HepG2 (cell line): ENCODE data around the gene POU1F1. TPM values are rescaled to one million over a fixed set of nuclear protein-coding genes. Genes with fewer than 3 reads are reported as not detected.

Experiments used
- ATAC-seq: fragments of 200-7000 bp; cut with Tn5 transposase; 3 replicates; pipeline ENCODE4 v1.9.1; 2020; ENCODE audit warnings: mild to moderate bottlenecking, moderate library complexity
- BruUV-seq: library from RNA; stranded (reverse); fragments of 400-500 nt; replicated peaks from 2 replicates; lab custom pipeline; 2021; lab: Mats Ljungman, UMichigan
- CTCF ChIA-PET: fragments of 300-600 bp; formaldehyde crosslinking; extraction: SDS; loops from one replicate; lab custom pipeline; 2021; ENCODE audit warnings: low total read pairs, inconsistent platforms, low intra/inter-chr PET ratio; lab: Yijun Ruan, JAX
- POLR2A ChIA-PET: fragments of 350-600 bp; sonication (Branson Sonifier 250); formaldehyde crosslinking; loops from one replicate; lab custom pipeline; 2020; ENCODE audit warnings: antibody characterized with exemption, inconsistent platforms; lab: Yijun Ruan, JAX
- DNase-seq: peaks from one replicate; pipeline ENCODE4 v3.0.0-alpha.2; 2015; ENCODE audit warnings: low spot score
- FAIRE-seq: peaks from 3 replicates; lab custom pipeline; 2011; peaks lifted over from hg19 to GRCh38; lab: Jason Lieb, UNC
- H2AFZ ChIP-seq: one replicate; pipeline ENCODE4 v1.6.1; 2011; ENCODE audit warnings: low read length, inconsistent platforms
- H3K27ac ChIP-seq: fragments of 300-600 bp; 3 replicates; pipeline ENCODE4 v1.8.0; 2011; ENCODE audit warnings: mixed run types, mild to moderate bottlenecking, mixed read lengths, low read length, inconsistent platforms; ENCODE audit not compliant: insufficient read depth; ENCODE audit errors: extremely low read length
- H3K27me3 ChIP-seq, 2 experiments: fragments of 200-600 bp in 1 of 2; 2 replicates in 1 of 2; 3 replicates in 1 of 2; pipeline versions ENCODE4 v1.6.0 to v1.8.0; 2011; ENCODE audit warnings: low read length in 2 of 2, mild to moderate bottlenecking in 2 of 2, moderate library complexity in 2 of 2, inconsistent platforms in 1 of 2; ENCODE audit not compliant: insufficient read depth in 2 of 2, control insufficient read depth in 1 of 2
- H3K36me3 ChIP-seq, 2 experiments: fragments of 200-600 bp in 1 of 2; replicated peaks in 1 of 2; 2 replicates in 1 of 2; 3 replicates in 1 of 2; pipeline versions ENCODE4 v1.5.1 to v1.8.0; 2011; ENCODE audit warnings: low read length in 2 of 2, inconsistent platforms in 1 of 2; ENCODE audit not compliant: insufficient read depth in 2 of 2, control insufficient read depth in 1 of 2
- H3K4me1 ChIP-seq: 2 replicates; pipeline ENCODE4 v1.5.1; 2012; ENCODE audit warnings: low read length, inconsistent platforms; ENCODE audit not compliant: insufficient read depth
- H3K4me2 ChIP-seq: 2 replicates; pipeline ENCODE4 v1.6.0; 2011; ENCODE audit warnings: low read depth, low read length, inconsistent platforms
- H3K4me3 ChIP-seq, 3 experiments: fragments of 200-600 bp in 1 of 3; sonication (generic), shearing (Covaris generic) in 1 of 3; replicated peaks in 1 of 3; 2 replicates each; pipeline ENCODE4 v1.5.1; 2011 to 2016; ENCODE audit warnings: low read length in 3 of 3, inconsistent platforms in 2 of 3, low read depth in 2 of 3, mild to moderate bottlenecking in 2 of 3, control low read depth in 1 of 3, mixed read lengths in 1 of 3; ENCODE audit not compliant: insufficient read depth in 1 of 3
- H3K79me2 ChIP-seq: one replicate; pipeline ENCODE4 v1.6.1; 2011; ENCODE audit warnings: low read length, inconsistent platforms; ENCODE audit not compliant: insufficient read depth
- H3K9ac ChIP-seq: 2 replicates; pipeline ENCODE4 v1.6.0; 2011; ENCODE audit warnings: mild to moderate bottlenecking, low read depth, low read length, inconsistent platforms; ENCODE audit not compliant: insufficient read depth
- H3K9me3 ChIP-seq: 2 replicates; pipeline ENCODE4 v1.5.1; 2012; ENCODE audit warnings: mild to moderate bottlenecking, low read length
- H4K20me1 ChIP-seq: 2 replicates; pipeline ENCODE4 v1.6.0; 2011; ENCODE audit warnings: inconsistent platforms, mild to moderate bottlenecking, low read length, moderate library complexity; ENCODE audit not compliant: insufficient read depth
- CHCHD3 ChIP-seq: sonication (generic); formaldehyde crosslinking; IDR thresholded peaks from 2 replicates; pipeline ENCODE4 v1.8.0; 2022; ENCODE audit warnings: mild to moderate bottlenecking, missing genetic modification reagents, moderate library complexity
- GTF2F1 ChIP-seq: fragments of 150-350 bp; IDR thresholded peaks from 2 replicates; pipeline ENCODE4 v1.6.1; 2014; ENCODE audit warnings: low read length
- HOXA3 ChIP-seq: sonication (generic); formaldehyde crosslinking; IDR thresholded peaks from 2 replicates; pipeline ENCODE4 v1.5.0; 2020; ENCODE audit warnings: missing genetic modification reagents
- NFE2 ChIP-seq: sonication (generic); formaldehyde crosslinking; IDR thresholded peaks from 2 replicates; pipeline ENCODE4 v1.4.0; 2020; ENCODE audit warnings: missing genetic modification reagents
- PHB2 ChIP-seq: fragments of 450-650 bp; IDR thresholded peaks from 2 replicates; pipeline ENCODE4 v1.6.1; 2018; ENCODE audit not compliant: partially characterized antibody
- ZMAT3 ChIP-seq: sonication (generic); formaldehyde crosslinking; conservative IDR thresholded peaks from 2 replicates; pipeline ENCODE4 v1.7.0; 2021; ENCODE audit warnings: missing genetic modification reagents
- ZNF546 ChIP-seq: sonication (generic); formaldehyde crosslinking; conservative IDR thresholded peaks from 2 replicates; pipeline ENCODE4 v1.8.1; 2023; ENCODE audit warnings: mild to moderate bottlenecking, missing genetic modification reagents
- WGBS: methylation state at CpG from one replicate; pipeline ENCODE4 v1.1.6; 2017; ENCODE audit warnings: low lambda C conversion rate; 5-methylcytosine and 5-hydroxymethylcytosine counted together
- in situ Hi-C: cut with HindIII; loops from 2 replicates; pipeline ENCODE4 v1.10.0; 2017; ENCODE audit warnings: low pct_unique_long_range_greater_than_20kb; ENCODE audit not compliant: extremely low pct_ligation_motif_present
- intact Hi-C: fragments of 100-400 bp; cut with micrococcal nuclease; formaldehyde crosslinking; loops from one replicate; pipeline ENCODE4 v1.10.0; 2022; ENCODE audit not compliant: unreplicated experiment
- polyA plus RNA-seq, 8 experiments: library from polyadenylated mRNA; depleted of rRNA in 3 of 8; stranded (reverse) in 7 of 8; unstranded in 1 of 8; fragments of >200 nt; fragmentation: Illumina TruSeq in 4 of 8; extraction: Trizol in 4 of 8; gene quantifications; 2 replicates each; pipeline versions ENCODE4 v1.2.1 to v1.2.3, GENCODE V29; 2011 to 2016; ENCODE audit warnings: low read depth in 4 of 8, missing spikeins in 1 of 8, mixed read lengths in 1 of 8; ENCODE audit not compliant: insufficient read depth in 1 of 8
- total RNA-seq, 5 experiments: library from RNA; depleted of rRNA; stranded (reverse); fragments of >200 nt; fragmentation: Illumina TruSeq; extraction: Trizol; gene quantifications; 2 replicates each; pipeline ENCODE4 v1.2.3, GENCODE V29; 2016; ENCODE audit warnings: low read depth in 1 of 5
- TF ChIP-seq, protein P1 (sequence below): sonication (generic); formaldehyde crosslinking; IDR thresholded peaks from 2 replicates; pipeline ENCODE4 v1.5.0; 2020; ENCODE audit warnings: missing genetic modification reagents, mild to moderate bottlenecking, borderline replicate concordance
- TF ChIP-seq, protein P2 (sequence below): sonication (generic); formaldehyde crosslinking; IDR thresholded peaks from 2 replicates; pipeline ENCODE4 v1.4.0; 2020; ENCODE audit warnings: missing genetic modification reagents

POU1F1 gene
- total and polyA plus RNA-seq, 2 of the 13 experiments (the other 11 are each of a cell fraction or from before 2014, with no cell fraction given): not detected

DNA sequence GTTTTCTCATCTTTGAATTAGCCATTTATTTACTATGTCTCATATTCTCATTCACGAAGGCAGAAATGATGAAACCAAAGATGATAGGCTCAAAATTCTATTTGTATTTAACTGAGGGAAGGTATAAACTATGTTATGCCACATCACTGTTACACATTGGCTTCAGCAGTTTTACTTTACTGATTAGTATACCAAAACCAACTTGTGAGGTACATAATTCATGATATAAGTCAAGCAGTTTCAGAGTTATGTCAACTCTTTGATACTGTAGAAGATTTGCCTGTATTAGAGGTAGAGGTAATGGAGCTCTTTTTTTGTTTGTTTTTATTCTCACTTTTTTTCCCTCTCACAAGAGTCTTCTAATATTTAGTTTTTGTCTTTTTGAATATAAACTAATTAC is 26.4 kb downstream of the POU1F1 start:
- intact Hi-C loops: no loop called here
- H3K9ac ChIP-seq: no peak overlapping the region
- H3K4me1 ChIP-seq: no peaks in the 10 kb centered on the region
- ATAC-seq (no peak), DNase-seq (no peak), FAIRE-seq (no peak)
- no peaks in the 10 kb centered on the region for H3K9me3 ChIP-seq
- TF ChIP-seq GTF2F1: no peak
- no peak for TF ChIP-seq HOXA3 (CRISPR knock-in tag)
- no peak for TF ChIP-seq CHCHD3 (CRISPR knock-in tag)
- TF ChIP-seq, protein P1, sequence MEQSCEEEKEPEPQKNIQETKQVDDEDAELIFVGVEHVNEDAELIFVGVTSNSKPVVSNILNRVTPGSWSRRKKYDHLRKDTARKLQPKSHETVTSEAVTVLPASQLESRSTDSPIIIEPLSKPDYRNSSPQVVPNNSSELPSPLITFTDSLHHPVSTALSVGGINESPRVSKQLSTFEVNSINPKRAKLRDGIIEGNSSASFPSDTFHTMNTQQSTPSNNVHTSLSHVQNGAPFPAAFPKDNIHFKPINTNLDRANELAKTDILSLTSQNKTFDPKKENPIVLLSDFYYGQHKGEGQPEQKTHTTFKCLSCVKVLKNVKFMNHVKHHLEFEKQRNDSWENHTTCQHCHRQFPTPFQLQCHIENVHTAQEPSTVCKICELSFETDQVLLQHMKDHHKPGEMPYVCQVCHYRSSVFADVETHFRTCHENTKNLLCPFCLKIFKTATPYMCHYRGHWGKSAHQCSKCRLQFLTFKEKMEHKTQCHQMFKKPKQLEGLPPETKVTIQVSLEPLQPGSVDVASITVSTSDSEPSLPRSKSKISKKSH (CRISPR knock-in tag): no peak
- no peak for TF ChIP-seq ZNF546
- TF ChIP-seq, protein P2, sequence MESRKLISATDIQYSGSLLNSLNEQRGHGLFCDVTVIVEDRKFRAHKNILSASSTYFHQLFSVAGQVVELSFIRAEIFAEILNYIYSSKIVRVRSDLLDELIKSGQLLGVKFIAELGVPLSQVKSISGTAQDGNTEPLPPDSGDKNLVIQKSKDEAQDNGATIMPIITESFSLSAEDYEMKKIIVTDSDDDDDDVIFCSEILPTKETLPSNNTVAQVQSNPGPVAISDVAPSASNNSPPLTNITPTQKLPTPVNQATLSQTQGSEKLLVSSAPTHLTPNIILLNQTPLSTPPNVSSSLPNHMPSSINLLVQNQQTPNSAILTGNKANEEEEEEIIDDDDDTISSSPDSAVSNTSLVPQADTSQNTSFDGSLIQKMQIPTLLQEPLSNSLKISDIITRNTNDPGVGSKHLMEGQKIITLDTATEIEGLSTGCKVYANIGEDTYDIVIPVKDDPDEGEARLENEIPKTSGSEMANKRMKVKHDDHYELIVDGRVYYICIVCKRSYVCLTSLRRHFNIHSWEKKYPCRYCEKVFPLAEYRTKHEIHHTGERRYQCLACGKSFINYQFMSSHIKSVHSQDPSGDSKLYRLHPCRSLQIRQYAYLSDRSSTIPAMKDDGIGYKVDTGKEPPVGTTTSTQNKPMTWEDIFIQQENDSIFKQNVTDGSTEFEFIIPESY (CRISPR knock-in tag): no peak
- TF ChIP-seq PHB2: no peak
- no peak for TF ChIP-seq NFE2 (CRISPR knock-in tag)
- TF ChIP-seq ZMAT3 (CRISPR knock-in tag): no peak
- ChIA-PET POLR2A (no interaction called here), CTCF (no interaction called here)
- H4K20me1 ChIP-seq: no peaks in the 10 kb centered on the region
- H3K4me3 ChIP-seq: no peak overlapping the region
- no TSS peak for BruUV-seq
- H3K36me3 ChIP-seq: peaks cover 0 to 24% of the 10 kb centered on the region in 2 experiments; a peak in 3 of 5 replicates
- in situ Hi-C loops: no loop called here
- no peaks in the 10 kb centered on the region for H3K27me3 ChIP-seq
- 96% methylated on average over 1 of the region's 1 CpG for WGBS
- H3K79me2 ChIP-seq: no peaks in the 10 kb centered on the region
- no peak overlapping the region for H3K27ac ChIP-seq
- H3K4me2 ChIP-seq: no peak overlapping the region
- H2AFZ ChIP-seq: no peak overlapping the region
